Motor neuron (in vitro differentiated cells): ENCODE data around the gene PRLR. TPM values are rescaled to one million over a fixed set of nuclear protein-coding genes. Genes with fewer than 3 reads are reported as not detected.
A peak's percentile ranks its signal among the peaks of the same experiment; 100 is the strongest.

Source experiments
- ATAC-seq, 8 experiments: fragments of 200-7000 bp; cut with Tn5 transposase; replicated peaks in 6 of 8; 2 replicates each; pipeline ENCODE4 v1.8.0; 2021; ENCODE audit warnings: mild to moderate bottlenecking in 8 of 8, moderate library complexity in 8 of 8
- H3K27ac ChIP-seq, 2 donors: fragments of 250-450 bp; sonication (Bioruptor Pico); 2 replicates each; pipeline ENCODE4 v1.9.0; 2021; ENCODE audit warnings: antibody characterized with exemption in 2 of 2, mild to moderate bottlenecking in 2 of 2, moderate library complexity in 1 of 2
- H3K4me1 ChIP-seq, 2 donors: fragments of 250-450 bp; sonication (Bioruptor Pico); replicated peaks in 1 of 2; 2 replicates each; pipeline ENCODE4 v1.6.1; 2021; ENCODE audit warnings: antibody characterized with exemption in 2 of 2, mild to moderate bottlenecking in 2 of 2, moderate library complexity in 1 of 2
- H3K4me3 ChIP-seq, 5 donors: fragments of 250-450 bp; sonication (Bioruptor Pico); 2 replicates each; pipeline ENCODE4 v1.9.0; 2021; ENCODE audit warnings: antibody characterized with exemption in 5 of 5, mild to moderate bottlenecking in 5 of 5, moderate library complexity in 4 of 5
- WGBS, 10 experiments: fragments of 450-650 bp; shearing (Covaris generic); methylation state at CpG; one replicate each; pipeline ENCODE4 v1.0.0; 2022; 5-methylcytosine and 5-hydroxymethylcytosine counted together
- in situ Hi-C, 9 experiments: fragments of 400-800 bp; cut with MboI; loops; one replicate each; pipeline ENCODE4 v1.15.0; 2021; ENCODE audit warnings: low sequenced_read_pairs in 9 of 9, low pct_unique_long_range_greater_than_20kb in 2 of 9; ENCODE audit not compliant: unreplicated experiment in 9 of 9
- total RNA-seq, 8 experiments: library from RNA; unstranded; fragments of 300-600 nt; gene quantifications; 2 replicates each; pipeline versions ENCODE4 v1.2.3 to v1.2.4, GENCODE V29; 2022

The PRLR gene
- total RNA-seq, 8 experiments from 2014 or later = 0.22 to 6.6 (median 1.2) TPM

DNA sequence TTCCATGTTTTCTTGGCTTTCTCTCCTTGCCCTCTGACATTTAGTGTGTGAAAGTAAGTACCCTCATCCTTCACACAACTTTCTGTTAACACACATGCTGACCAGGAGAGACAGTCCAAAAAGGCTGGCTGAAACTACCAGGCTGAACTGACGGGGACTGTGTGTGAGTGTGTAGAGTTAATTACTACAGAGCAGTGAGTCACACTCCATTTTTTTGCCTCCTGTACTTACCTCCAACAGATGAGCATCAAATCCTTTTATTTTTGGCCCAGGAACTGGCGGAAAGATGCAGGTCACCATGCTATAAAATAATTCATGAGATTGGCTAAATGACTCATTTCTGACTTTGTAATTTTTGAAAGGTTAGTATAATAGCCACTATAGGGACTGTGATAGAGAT, 162.3 kb downstream of the PRLR start:
- 58 to 100% (median 83%) methylated on average over 1 to 2 of the region's 2 CpGs; no CpG with 5 or more reads in 3 of the 10 experiments for WGBS, 10 experiments
- Histone ChIP-seq H3K27ac (no peak overlapping the region), H3K4me3 (no peak overlapping the region), H3K4me1 (no peaks in the 10 kb centered on the region)
- in situ Hi-C loops = no loop called here
- ATAC-seq = peak in 3 of 8 experiments; percentile 51 to 84 (median 69)

GRCh38 chr5:35066260-35066795, 164.0 kb downstream of the PRLR start:
- in situ Hi-C loops = no loop called here
- Histone ChIP-seq H3K4me3 (no peak overlapping the region), H3K4me1 (no peaks in the 10 kb centered on the region), H3K27ac (no peak overlapping the region)
- WGBS, 10 experiments = 85 to 100% (median 90%) methylated on average over 1 to 5 of the region's 5 CpGs; no CpG with 5 or more reads in 2 of the 10 experiments
- ATAC-seq = no peak

DNA sequence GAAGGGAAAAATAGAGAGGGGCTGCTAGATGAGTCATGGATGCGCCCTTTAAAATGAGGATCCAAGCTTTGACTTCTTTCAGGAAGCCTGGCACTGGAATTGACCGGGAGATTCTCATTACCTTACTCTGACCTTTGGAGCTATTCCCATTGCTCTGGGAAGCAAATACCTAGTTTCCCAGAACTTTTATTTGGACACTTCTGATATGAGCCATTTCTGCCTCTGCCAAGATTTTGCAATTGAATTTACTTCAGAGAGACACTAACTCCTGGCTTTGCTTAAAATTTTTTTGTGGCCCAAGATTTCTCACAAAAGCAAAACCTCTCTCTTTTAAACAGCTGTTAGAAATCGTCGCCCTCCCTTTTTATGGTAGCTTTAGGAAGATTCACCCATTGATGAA, 166.9 kb downstream of the PRLR start:
- Histone ChIP-seq H3K27ac (no peak overlapping the region), H3K4me3 (no peak overlapping the region), H3K4me1 (no peaks in the 10 kb centered on the region)
- in situ Hi-C loops = no loop called here
- WGBS, 10 experiments = 21 to 94% (median 82%) methylated on average over 2 to 4 of the region's 4 CpGs; no CpG with 5 or more reads in 1 of the 10 experiments
- ATAC-seq = no peak

DNA sequence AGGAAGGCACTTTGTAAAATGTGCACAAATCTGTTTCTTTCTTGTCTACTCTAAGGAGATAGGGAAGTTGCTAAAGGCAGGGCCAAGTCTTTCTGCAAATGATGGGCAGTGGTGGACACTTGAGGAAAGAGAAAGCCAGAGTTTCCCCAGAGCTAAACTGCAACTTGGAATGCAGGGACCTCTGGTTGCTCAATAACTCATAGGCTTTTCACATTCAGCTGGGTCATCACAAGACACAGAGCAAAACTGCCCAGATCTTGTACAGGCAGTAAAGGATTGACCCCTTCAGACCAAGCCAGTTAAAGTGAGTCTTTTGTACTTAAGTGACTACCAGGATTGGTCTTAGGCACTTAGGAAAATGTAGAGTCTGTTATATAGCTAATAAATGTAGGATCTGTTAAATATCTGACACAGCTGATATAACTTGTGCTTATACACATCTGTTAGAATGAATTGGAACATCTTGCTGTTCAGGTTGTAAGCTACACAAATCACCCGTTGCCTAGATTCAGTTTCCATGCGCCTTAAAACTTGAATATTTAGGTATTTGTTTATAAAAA, 169.0 kb downstream of the PRLR start:
- in situ Hi-C loops = no loop called here
- no peak overlapping the region for H3K27ac ChIP-seq
- H3K4me1 ChIP-seq = no peaks in the 10 kb centered on the region
- ATAC-seq = peak in 2 of 8 experiments; percentile 72 to 76
- 40 to 100% (median 100%) methylated on average over 1 to 2 of the region's 2 CpGs; no CpG with 5 or more reads in 4 of the 10 experiments for WGBS, 10 experiments
- H3K4me3 ChIP-seq = no peak overlapping the region

- Histone ChIP-seq H3K27ac (no peak overlapping the region), H3K4me1 (no peaks in the 10 kb centered on the region), H3K4me3 (no peak overlapping the region)
- in situ Hi-C loops = no loop called here
- WGBS, 10 experiments = 20 to 88% (median 65%) methylated on average over 1 to 2 of the region's 2 CpGs; no CpG with 5 or more reads in 2 of the 10 experiments
- ATAC-seq = peak in 2 of 8 experiments; percentile 62 to 65
Measured at GRCh38 chr5:35060236-35060635, 170.1 kb downstream of the PRLR start.

DNA sequence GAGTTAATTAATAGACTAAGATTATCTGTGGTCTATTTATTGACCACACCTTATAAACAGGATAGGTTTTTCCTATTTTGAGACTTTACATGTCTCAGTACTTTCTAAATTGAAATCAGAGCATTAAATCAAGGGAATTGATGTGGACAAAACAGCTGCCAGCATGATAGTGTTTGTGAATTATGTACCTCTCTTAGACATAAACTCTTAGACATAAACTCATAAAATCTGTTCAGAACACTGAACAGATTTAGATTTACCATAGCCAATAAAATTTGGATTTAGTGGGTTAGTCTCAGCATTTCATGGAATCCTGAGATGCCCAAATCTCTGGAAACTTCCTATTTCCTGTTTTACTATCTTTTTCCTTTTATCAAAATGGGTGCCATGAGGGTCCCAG, 171.0 kb downstream of the PRLR start:
- no peak for ATAC-seq
- Histone ChIP-seq H3K27ac (no peak overlapping the region), H3K4me1 (no peaks in the 10 kb centered on the region), H3K4me3 (no peak overlapping the region)
- in situ Hi-C loops = no loop called here

- H3K4me1 ChIP-seq = no peaks in the 10 kb centered on the region
- WGBS, 10 experiments = 33 to 95% (median 61%) methylated on average over 1 to 3 of the region's 3 CpGs; no CpG with 5 or more reads in 1 of the 10 experiments
- in situ Hi-C loops = no loop called here
- no peak overlapping the region for H3K27ac ChIP-seq
- ATAC-seq = peak in 3 of 8 experiments; percentile 24 to 52 (median 31)
- H3K4me3 ChIP-seq = no peak overlapping the region
Measured at GRCh38 chr5:35058374-35058788, 171.9 kb downstream of the PRLR start.

DNA sequence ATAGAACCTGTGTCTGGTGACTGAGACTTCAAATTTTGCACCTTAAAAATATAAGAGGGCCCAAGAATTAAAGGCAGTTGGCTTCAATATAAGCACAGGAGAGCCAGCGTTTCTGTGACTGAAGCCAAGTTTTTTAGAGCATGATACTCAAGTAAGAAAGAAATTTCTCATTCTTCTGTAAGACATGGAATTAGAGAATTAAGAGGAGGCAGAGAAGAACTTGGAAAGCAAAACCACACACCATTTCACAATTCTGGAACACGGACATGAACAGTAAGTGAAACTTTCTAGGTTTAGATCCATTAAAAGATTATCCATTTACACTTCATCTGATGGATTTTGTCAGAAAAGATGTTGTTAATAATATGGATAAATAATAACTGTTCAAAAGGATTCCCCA, 173.6 kb downstream of the PRLR start:
- in situ Hi-C loops = no loop called here
- WGBS, 10 experiments = 0 to 92% (median 78%) methylated on average over 1 to 2 of the region's 2 CpGs
- no peak overlapping the region for H3K4me3 ChIP-seq
- ATAC-seq = no peak
- H3K27ac ChIP-seq = no peak overlapping the region
- H3K4me1 ChIP-seq = no peaks in the 10 kb centered on the region

- in situ Hi-C loops = no loop called here
- H3K4me3 ChIP-seq = no peak overlapping the region
- H3K27ac ChIP-seq = no peak overlapping the region
- 20 to 100% (median 80%) methylated on average over 1 to 4 of the region's 4 CpGs for WGBS, 10 experiments
- H3K4me1 ChIP-seq = no peaks in the 10 kb centered on the region
- no peak for ATAC-seq
Measured at GRCh38 chr5:35052838-35053237, 177.4 kb downstream of the PRLR start.

- in situ Hi-C loops = no loop called here
- Histone ChIP-seq H3K27ac (no peak overlapping the region), H3K4me3 (no peak overlapping the region), H3K4me1 (no peaks in the 10 kb centered on the region)
- ATAC-seq = no peak
- WGBS, 10 experiments = 62 to 100% (median 91%) methylated on average over 1 to 3 of the region's 3 CpGs
Measured at GRCh38 chr5:35050541-35051126, 179.7 kb downstream of the PRLR start.

DNA sequence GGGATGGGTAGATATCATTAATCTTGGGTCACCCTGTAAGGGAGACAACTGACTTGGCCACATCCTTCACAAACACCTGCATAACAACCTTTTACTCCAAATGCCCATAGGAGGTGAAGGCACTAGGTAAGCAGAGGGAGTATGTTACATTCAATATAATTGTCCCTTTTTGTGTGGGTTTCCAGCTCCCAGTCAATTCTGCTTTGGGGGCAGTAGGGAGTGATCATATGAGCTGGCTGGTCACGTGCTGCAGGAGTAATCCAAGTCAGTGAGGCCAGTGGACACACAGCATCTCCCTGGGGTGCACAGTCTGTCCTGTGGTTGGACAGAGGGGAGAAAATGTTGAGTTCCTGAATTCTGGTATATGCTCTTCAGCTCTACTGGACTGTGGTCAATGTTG, 181.4 kb downstream of the PRLR start:
- H3K4me1 ChIP-seq = no peaks in the 10 kb centered on the region
- no peak overlapping the region for H3K27ac ChIP-seq
- no peak for ATAC-seq
- in situ Hi-C loops = no loop called here
- WGBS, 10 experiments = 67 to 100% (median 86%) methylated on average over 1 of the region's 1 CpG; no CpG with 5 or more reads in 7 of the 10 experiments
- H3K4me3 ChIP-seq = no peak overlapping the region

- peaks cover 0 to 3% of the 10 kb centered on the region in 2 donors for H3K4me1 ChIP-seq
- WGBS, 10 experiments = 67 to 98% (median 89%) methylated on average over 3 to 8 of the region's 8 CpGs
- no peak within 1 kb of the TSS for H3K27ac ChIP-seq
- in situ Hi-C loops = no loop called here
- no peak for ATAC-seq
- no peak within 1 kb of the TSS for H3K4me3 ChIP-seq
Measured at GRCh38 chr5:35047785-35048404, 182.4 kb downstream of the PRLR start, which contains the start of gene AGXT2. Gene AGXT2, minus strand, starts transcription at chr5:35047949. Its CDS starts 57 bp downstream, at chr5:35047892.

DNA sequence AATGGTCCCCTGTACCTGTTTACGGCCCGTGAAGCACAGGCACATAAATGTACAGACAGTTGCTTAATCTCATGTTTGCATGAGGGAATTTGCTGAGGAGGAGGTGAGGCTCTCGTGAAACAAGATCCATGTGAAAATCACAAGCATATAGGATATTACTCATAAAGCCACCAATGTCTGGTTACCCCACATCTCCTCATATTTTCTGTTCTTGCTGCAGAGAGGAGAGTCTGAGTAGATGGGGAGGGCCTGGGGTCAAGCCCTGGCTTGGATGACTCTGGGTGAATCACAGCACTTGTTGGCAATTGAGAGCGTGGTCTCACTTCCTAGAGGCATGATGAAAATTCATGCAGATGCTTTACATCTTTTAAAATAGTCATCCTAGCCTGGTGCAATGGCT, 183.5 kb downstream of the PRLR start:
- in situ Hi-C loops = no loop called here
- peak in 2 of 8 experiments; percentile 61 to 76 for ATAC-seq
- Histone ChIP-seq H3K4me1 (peaks cover 0 to 7% of the 10 kb centered on the region in 2 donors), H3K4me3 (no peak overlapping the region), H3K27ac (no peak overlapping the region)
- WGBS, 10 experiments = 10 to 98% (median 72%) methylated on average over 2 to 4 of the region's 4 CpGs; no CpG with 5 or more reads in 1 of the 10 experiments
